Measurements from ENCODE around the gene SLC35F6. TPM values are rescaled to one million over a fixed set of nuclear protein-coding genes. Genes with fewer than 3 reads are reported as not detected.

SLC35F6 gene
- polyA plus RNA-seq, 2 donors = 17.0 to 18.3 TPM

DNA sequence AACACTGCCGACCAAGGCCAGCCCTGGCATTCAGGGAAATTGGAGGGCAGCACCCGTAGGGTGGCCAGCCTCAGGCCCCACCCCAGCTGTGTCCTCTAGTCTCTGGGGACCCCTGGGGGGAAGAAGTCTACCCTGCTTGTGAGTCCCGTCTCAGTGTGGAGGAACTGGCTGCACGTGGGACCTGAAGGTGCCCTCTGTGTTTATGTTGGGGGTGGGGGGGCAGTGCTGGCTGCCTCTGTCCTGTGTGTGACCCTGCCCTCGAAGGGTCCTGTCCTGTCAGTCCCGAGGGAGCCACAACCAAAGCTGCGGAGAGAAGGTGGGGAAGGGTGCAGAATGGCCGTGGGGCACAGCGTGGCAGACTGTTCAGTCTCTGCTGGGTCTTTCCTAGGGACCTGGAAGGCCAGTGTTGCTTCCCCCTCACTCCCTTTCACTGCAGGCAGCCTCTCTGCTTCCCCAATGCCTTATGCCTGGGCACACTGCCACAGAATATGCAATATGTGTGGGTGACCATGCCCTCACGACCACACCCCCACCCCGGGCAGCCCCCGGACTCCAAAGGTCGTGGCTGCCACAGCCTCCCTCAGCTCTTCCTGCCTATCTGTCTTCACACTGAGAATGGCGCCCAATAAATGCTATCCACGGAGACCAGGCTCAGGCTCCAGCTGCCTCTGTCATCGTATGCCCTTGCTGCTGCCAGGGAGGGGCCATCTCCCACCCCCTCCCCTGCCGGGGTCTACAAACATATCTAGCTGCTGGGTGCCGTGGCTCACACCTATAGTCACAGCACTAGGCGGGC, 33.3 kb upstream of the SLC35F6 start:
- no peaks in the 10 kb centered on the region for H3K9me3 ChIP-seq (ENCODE audit: control insufficient read depth in 2 of 2, insufficient read depth in 1 of 2, low read depth in 1 of 2, low read length in 1 of 2)
- H3K27ac ChIP-seq (ENCODE audit: low read depth in 2 of 2, low read length in 1 of 2) = no peak overlapping the region
- WGBS, 2 donors = 64 to 70% methylated on average over 19 of the region's 19 CpGs
- no peaks in the 10 kb centered on the region for H3K36me3 ChIP-seq (ENCODE audit: control insufficient read depth in 2 of 2, insufficient read depth in 2 of 2, low read length in 1 of 2)
- peaks cover 0 to 3% of the 10 kb centered on the region in 2 donors for H3K4me1 ChIP-seq (ENCODE audit: control insufficient read depth in 2 of 2, insufficient read depth in 2 of 2, low read length in 1 of 2)
- no peak overlapping the region for H3K4me3 ChIP-seq (ENCODE audit: low read depth in 1 of 2, low read length in 2 of 2)
- H3K27me3 ChIP-seq (ENCODE audit: control insufficient read depth in 1 of 2, insufficient read depth in 2 of 2, low read length in 2 of 2) = no peaks in the 10 kb centered on the region

- 82 to 85% methylated on average over 4 of the region's 4 CpGs for WGBS, 2 donors
- H3K27ac ChIP-seq (ENCODE audit: low read depth in 2 of 2, low read length in 1 of 2) = no peak overlapping the region
- no peaks in the 10 kb centered on the region for H3K9me3 ChIP-seq (ENCODE audit: control insufficient read depth in 2 of 2, insufficient read depth in 1 of 2, low read depth in 1 of 2, low read length in 1 of 2)
- no peaks in the 10 kb centered on the region for H3K27me3 ChIP-seq (ENCODE audit: control insufficient read depth in 1 of 2, insufficient read depth in 2 of 2, low read length in 2 of 2)
- no peak overlapping the region for H3K4me3 ChIP-seq (ENCODE audit: low read depth in 1 of 2, low read length in 2 of 2)
- no peaks in the 10 kb centered on the region for H3K36me3 ChIP-seq (ENCODE audit: control insufficient read depth in 2 of 2, insufficient read depth in 2 of 2, low read length in 1 of 2)
- H3K4me1 ChIP-seq (ENCODE audit: control insufficient read depth in 2 of 2, insufficient read depth in 2 of 2, low read length in 1 of 2) = peaks cover 0 to 3% of the 10 kb centered on the region in 2 donors
Measured at GRCh38 chr2:26731714-26732113, 32.4 kb upstream of the SLC35F6 start.

- Histone ChIP-seq H3K9me3 (ENCODE audit: control insufficient read depth in 2 of 2, insufficient read depth in 1 of 2, low read depth in 1 of 2, low read length in 1 of 2) (no peaks in the 10 kb centered on the region), H3K4me3 (ENCODE audit: low read depth in 1 of 2, low read length in 2 of 2) (no peak overlapping the region), H3K36me3 (ENCODE audit: control insufficient read depth in 2 of 2, insufficient read depth in 2 of 2, low read length in 1 of 2) (no peaks in the 10 kb centered on the region), H3K4me1 (ENCODE audit: control insufficient read depth in 2 of 2, insufficient read depth in 2 of 2, low read length in 1 of 2) (peaks cover 0 to 3% of the 10 kb centered on the region in 2 donors), H3K27ac (ENCODE audit: low read depth in 2 of 2, low read length in 1 of 2) (no peak overlapping the region), H3K27me3 (ENCODE audit: control insufficient read depth in 1 of 2, insufficient read depth in 2 of 2, low read length in 2 of 2) (no peaks in the 10 kb centered on the region)
- 87 to 97% methylated on average over 3 of the region's 3 CpGs for WGBS, 2 donors
Measured at GRCh38 chr2:26732446-26732845, 31.6 kb upstream of the SLC35F6 start.

GRCh38 chr2:26733413-26733812, 30.7 kb upstream of the SLC35F6 start:
- Histone ChIP-seq H3K36me3 (ENCODE audit: control insufficient read depth in 2 of 2, insufficient read depth in 2 of 2, low read length in 1 of 2) (no peaks in the 10 kb centered on the region), H3K4me1 (ENCODE audit: control insufficient read depth in 2 of 2, insufficient read depth in 2 of 2, low read length in 1 of 2) (no peaks in the 10 kb centered on the region), H3K4me3 (ENCODE audit: low read depth in 1 of 2, low read length in 2 of 2) (no peak overlapping the region), H3K27me3 (ENCODE audit: control insufficient read depth in 1 of 2, insufficient read depth in 2 of 2, low read length in 2 of 2) (no peaks in the 10 kb centered on the region), H3K9me3 (ENCODE audit: control insufficient read depth in 2 of 2, insufficient read depth in 1 of 2, low read depth in 1 of 2, low read length in 1 of 2) (no peaks in the 10 kb centered on the region), H3K27ac (ENCODE audit: low read depth in 2 of 2, low read length in 1 of 2) (no peak overlapping the region)
- WGBS, 2 donors = 84 to 85% methylated on average over 9 of the region's 9 CpGs

DNA sequence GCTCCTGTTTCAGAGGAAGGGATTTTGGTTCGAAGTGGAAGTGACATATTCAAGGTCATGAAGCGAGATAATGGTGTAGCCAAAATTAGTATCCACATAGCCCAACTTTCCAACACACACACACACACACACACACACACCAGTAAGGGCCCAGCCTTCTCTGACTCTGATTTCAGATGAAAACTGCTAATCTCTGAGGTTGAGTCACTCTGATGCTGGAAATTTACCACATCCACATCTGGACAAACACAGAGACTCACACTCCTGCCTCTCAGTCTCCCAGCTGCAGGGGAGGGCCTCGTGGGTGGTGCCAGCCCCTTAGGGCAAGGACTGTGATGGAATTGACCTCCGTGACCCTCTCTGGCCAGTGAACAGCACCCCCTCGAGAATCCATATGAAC, 29.0 kb upstream of the SLC35F6 start:
- 49 to 52% methylated on average over 5 of the region's 5 CpGs for WGBS, 2 donors
- H3K36me3 ChIP-seq (ENCODE audit: control insufficient read depth in 2 of 2, insufficient read depth in 2 of 2, low read length in 1 of 2) = no peaks in the 10 kb centered on the region
- H3K4me1 ChIP-seq (ENCODE audit: control insufficient read depth in 2 of 2, insufficient read depth in 2 of 2, low read length in 1 of 2) = no peaks in the 10 kb centered on the region
- H3K27ac ChIP-seq (ENCODE audit: low read depth in 2 of 2, low read length in 1 of 2) = no peak overlapping the region
- no peaks in the 10 kb centered on the region for H3K9me3 ChIP-seq (ENCODE audit: control insufficient read depth in 2 of 2, insufficient read depth in 1 of 2, low read depth in 1 of 2, low read length in 1 of 2)
- H3K27me3 ChIP-seq (ENCODE audit: control insufficient read depth in 1 of 2, insufficient read depth in 2 of 2, low read length in 2 of 2) = no peaks in the 10 kb centered on the region
- no peak overlapping the region for H3K4me3 ChIP-seq (ENCODE audit: low read depth in 1 of 2, low read length in 2 of 2)

DNA sequence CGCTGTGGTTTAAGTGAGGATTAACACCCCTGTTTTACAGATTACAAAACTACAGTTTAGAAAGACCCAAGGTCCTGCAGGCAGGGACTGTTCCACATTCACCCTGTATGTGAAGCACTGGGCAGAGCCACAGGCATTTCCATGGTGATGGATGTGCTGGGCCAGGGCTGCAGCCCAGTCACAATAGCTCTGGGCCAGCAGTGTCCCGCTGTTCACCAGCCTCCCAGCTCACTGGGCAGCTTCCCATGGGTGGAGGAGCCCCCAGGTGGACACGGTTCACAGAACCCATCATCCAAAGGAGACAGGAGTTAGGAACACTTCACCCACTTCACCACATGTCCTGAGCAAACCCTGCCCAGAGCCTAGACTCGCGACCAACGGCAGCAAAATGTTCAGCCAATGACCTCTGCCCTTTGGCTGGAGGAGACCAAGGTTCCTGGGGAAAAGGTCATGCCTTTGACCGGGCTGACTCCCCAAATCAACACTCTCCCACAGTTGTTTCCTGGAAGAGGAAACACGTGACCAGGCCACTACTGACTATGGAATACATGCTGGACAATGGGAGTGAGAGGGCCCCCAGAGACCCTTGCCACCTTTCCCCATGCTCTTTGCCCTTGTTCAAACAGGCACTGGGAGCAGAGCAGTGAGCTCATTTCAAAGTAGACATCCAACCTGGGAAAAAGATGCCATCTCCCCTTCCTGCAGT, 28.0 kb upstream of the SLC35F6 start:
- H3K4me3 ChIP-seq (ENCODE audit: low read depth in 1 of 2, low read length in 2 of 2) = no peak overlapping the region
- H3K9me3 ChIP-seq (ENCODE audit: control insufficient read depth in 2 of 2, insufficient read depth in 1 of 2, low read depth in 1 of 2, low read length in 1 of 2) = no peaks in the 10 kb centered on the region
- H3K27ac ChIP-seq (ENCODE audit: low read depth in 2 of 2, low read length in 1 of 2) = no peak overlapping the region
- WGBS, 2 donors = 64 to 69% methylated on average over 8 of the region's 8 CpGs
- no peaks in the 10 kb centered on the region for H3K27me3 ChIP-seq (ENCODE audit: control insufficient read depth in 1 of 2, insufficient read depth in 2 of 2, low read length in 2 of 2)
- no peaks in the 10 kb centered on the region for H3K36me3 ChIP-seq (ENCODE audit: control insufficient read depth in 2 of 2, insufficient read depth in 2 of 2, low read length in 1 of 2)
- no peaks in the 10 kb centered on the region for H3K4me1 ChIP-seq (ENCODE audit: control insufficient read depth in 2 of 2, insufficient read depth in 2 of 2, low read length in 1 of 2)

DNA sequence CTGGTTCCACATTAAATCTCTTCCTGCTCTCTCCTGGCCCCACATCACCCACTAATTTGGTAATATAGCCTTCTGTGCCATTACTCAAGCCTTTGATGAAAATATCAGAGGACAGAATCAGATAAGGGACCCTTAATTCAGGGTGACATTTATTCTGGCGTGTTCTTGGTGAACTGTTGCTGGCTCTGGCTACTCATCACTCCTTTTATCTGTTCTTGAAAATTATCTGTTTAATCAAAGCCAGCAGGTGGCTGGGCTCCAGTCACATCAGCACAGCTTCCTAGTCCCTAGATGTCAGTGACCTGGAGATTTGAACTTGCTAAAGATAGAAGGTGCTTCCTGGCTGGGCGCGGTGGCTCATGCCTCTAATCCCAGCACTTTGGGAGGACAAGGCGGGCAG, 26.9 kb upstream of the SLC35F6 start:
- no peaks in the 10 kb centered on the region for H3K4me1 ChIP-seq (ENCODE audit: control insufficient read depth in 2 of 2, insufficient read depth in 2 of 2, low read length in 1 of 2)
- H3K27me3 ChIP-seq (ENCODE audit: control insufficient read depth in 1 of 2, insufficient read depth in 2 of 2, low read length in 2 of 2) = no peaks in the 10 kb centered on the region
- WGBS, 2 donors = 92% methylated on average over 4 of the region's 4 CpGs
- no peak overlapping the region for H3K4me3 ChIP-seq (ENCODE audit: low read depth in 1 of 2, low read length in 2 of 2)
- no peak overlapping the region for H3K27ac ChIP-seq (ENCODE audit: low read depth in 2 of 2, low read length in 1 of 2)
- no peaks in the 10 kb centered on the region for H3K9me3 ChIP-seq (ENCODE audit: control insufficient read depth in 2 of 2, insufficient read depth in 1 of 2, low read depth in 1 of 2, low read length in 1 of 2)
- H3K36me3 ChIP-seq (ENCODE audit: control insufficient read depth in 2 of 2, insufficient read depth in 2 of 2, low read length in 1 of 2) = no peaks in the 10 kb centered on the region

- 80 to 81% methylated on average over 4 of the region's 4 CpGs for WGBS, 2 donors
- Histone ChIP-seq H3K27ac (ENCODE audit: low read depth in 2 of 2, low read length in 1 of 2) (no peak overlapping the region), H3K9me3 (ENCODE audit: control insufficient read depth in 2 of 2, insufficient read depth in 1 of 2, low read depth in 1 of 2, low read length in 1 of 2) (no peaks in the 10 kb centered on the region), H3K27me3 (ENCODE audit: control insufficient read depth in 1 of 2, insufficient read depth in 2 of 2, low read length in 2 of 2) (no peaks in the 10 kb centered on the region), H3K4me3 (ENCODE audit: low read depth in 1 of 2, low read length in 2 of 2) (no peak overlapping the region), H3K4me1 (ENCODE audit: control insufficient read depth in 2 of 2, insufficient read depth in 2 of 2, low read length in 1 of 2) (no peaks in the 10 kb centered on the region), H3K36me3 (ENCODE audit: control insufficient read depth in 2 of 2, insufficient read depth in 2 of 2, low read length in 1 of 2) (no peaks in the 10 kb centered on the region)
Measured at GRCh38 chr2:26738481-26738880, 25.6 kb upstream of the SLC35F6 start.

GRCh38 chr2:26739514-26739913, 24.6 kb upstream of the SLC35F6 start:
- Histone ChIP-seq H3K4me3 (ENCODE audit: low read depth in 1 of 2, low read length in 2 of 2) (no peak overlapping the region), H3K27me3 (ENCODE audit: control insufficient read depth in 1 of 2, insufficient read depth in 2 of 2, low read length in 2 of 2) (no peaks in the 10 kb centered on the region), H3K9me3 (ENCODE audit: control insufficient read depth in 2 of 2, insufficient read depth in 1 of 2, low read depth in 1 of 2, low read length in 1 of 2) (no peaks in the 10 kb centered on the region), H3K36me3 (ENCODE audit: control insufficient read depth in 2 of 2, insufficient read depth in 2 of 2, low read length in 1 of 2) (no peaks in the 10 kb centered on the region), H3K4me1 (ENCODE audit: control insufficient read depth in 2 of 2, insufficient read depth in 2 of 2, low read length in 1 of 2) (no peaks in the 10 kb centered on the region), H3K27ac (ENCODE audit: low read depth in 2 of 2, low read length in 1 of 2) (no peak overlapping the region)
- 95 to 96% methylated on average over 7 of the region's 7 CpGs for WGBS, 2 donors

GRCh38 chr2:26740346-26740745, 23.7 kb upstream of the SLC35F6 start:
- H3K27me3 ChIP-seq (ENCODE audit: control insufficient read depth in 1 of 2, insufficient read depth in 2 of 2, low read length in 2 of 2) = no peaks in the 10 kb centered on the region
- WGBS, 2 donors = 92 to 93% methylated on average over 6 of the region's 6 CpGs
- no peaks in the 10 kb centered on the region for H3K9me3 ChIP-seq (ENCODE audit: control insufficient read depth in 2 of 2, insufficient read depth in 1 of 2, low read depth in 1 of 2, low read length in 1 of 2)
- H3K36me3 ChIP-seq (ENCODE audit: control insufficient read depth in 2 of 2, insufficient read depth in 2 of 2, low read length in 1 of 2) = no peaks in the 10 kb centered on the region
- H3K4me1 ChIP-seq (ENCODE audit: control insufficient read depth in 2 of 2, insufficient read depth in 2 of 2, low read length in 1 of 2) = no peaks in the 10 kb centered on the region
- no peak overlapping the region for H3K27ac ChIP-seq (ENCODE audit: low read depth in 2 of 2, low read length in 1 of 2)
- no peak overlapping the region for H3K4me3 ChIP-seq (ENCODE audit: low read depth in 1 of 2, low read length in 2 of 2)
